Measurements from ENCODE around the gene NPB.

Gene NPB

DNA sequence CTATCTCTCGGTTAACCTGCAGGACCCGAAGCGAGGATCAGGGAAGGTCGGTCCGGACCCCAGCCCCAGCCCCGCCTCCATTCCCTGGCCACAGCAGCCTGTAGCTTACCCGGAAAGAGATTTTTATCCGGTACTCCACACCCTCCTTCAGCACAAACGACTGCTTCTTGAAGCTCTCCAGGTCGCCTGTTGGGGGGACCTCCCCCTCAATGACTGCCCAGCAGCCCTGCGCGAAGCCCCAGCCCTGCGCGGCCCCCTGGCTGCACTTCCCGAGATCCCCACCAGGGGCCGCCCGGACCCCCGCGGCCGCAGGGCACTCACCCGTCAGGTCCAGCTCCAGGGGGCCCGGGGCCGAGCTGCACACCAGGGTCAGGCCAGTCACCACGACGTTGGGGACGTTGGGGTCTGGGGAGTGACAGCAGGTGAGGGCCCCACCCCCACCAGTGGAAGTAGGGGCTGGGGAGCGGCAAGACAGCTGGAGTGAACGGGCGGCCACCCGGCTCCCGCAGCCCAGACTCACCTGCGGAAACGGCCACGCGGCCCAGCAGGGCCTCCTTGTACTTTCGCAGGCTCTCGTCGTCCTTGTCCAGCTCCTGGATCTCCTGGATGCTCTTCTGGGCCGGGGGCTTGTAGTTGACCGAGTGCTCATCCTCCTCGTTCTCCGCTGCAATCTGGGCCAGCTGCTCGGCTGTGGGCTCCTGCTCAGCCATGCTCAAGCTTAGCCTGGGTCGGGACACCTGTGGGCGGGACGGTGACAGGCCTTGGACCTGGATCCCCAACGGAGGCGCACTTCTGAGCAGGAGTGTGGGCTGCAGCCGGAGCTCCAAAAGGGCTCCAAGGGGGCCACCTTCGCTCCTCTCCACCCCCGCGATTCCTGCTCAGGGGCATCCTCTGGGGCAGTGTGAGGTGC lies 32.6 kb upstream of the NPB start:
- peak; percentile 33 to 41 for DNase-seq (ENCODE audit: low read depth in 2 of 2)

DNA sequence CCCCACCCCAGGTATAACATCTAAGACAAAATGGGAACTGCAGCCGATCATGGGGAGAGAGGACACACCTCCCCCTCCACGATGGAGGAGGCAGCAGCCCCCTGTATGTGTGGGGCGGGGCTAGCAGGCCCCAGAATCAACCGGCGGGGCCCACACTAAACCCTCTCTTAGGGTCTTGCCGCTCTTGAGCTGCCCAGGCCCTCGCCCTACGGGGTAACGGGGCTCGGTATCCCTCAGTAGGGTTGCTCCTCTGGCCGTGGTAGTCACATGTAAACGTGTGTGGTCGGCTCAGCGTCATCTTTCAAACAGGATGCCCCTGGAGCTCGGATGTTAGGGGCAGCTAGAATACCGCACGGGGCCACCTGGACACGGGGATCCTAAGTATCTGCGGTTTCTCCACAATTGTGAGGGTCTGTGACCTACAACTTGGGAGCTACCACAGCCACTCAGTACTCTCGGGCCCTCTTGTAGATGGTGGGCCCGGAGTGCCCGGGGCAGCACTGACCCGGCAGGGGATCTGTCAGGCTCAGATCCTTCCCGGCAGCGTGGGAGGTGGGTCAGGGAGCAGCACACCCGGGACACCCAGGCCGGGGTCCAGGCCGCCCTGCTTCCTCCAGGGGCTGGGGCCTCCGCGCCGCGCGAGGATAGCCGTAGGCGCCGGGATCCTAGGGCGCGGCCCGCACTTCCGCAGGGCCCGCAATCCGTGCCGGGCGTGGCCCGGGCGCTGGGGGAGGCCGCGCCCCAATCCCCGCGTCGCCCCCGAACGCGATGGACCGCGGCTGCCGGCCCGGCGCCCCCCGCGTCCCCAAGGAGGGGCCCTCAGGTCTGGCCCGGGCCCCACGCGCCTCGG lies 31.7 kb upstream of the NPB start:
- peak in 1 of 2 donors; percentile 28 for DNase-seq (ENCODE audit: low read depth in 2 of 2)

DNA sequence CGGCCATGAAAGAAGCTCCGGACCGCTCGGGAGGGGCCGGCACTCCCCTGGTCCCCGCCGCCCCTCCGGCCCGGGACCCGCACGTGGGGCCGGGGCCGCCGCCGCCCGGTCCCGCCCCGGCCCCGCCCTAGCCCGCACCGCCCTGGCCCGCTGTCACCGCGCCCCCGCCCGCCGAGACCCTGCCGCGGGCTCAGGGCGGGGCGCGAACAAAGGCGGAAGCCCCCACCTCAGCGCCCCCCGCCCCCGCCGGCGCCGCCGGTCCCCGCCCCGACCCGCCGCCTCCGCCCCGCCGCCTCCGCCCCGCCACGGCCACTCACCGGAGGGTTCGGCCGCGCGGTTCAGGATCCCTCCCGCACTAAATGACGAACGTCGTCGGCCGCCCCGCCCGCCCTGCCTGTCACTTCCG lies 31.1 kb upstream of the NPB start, which contains the start of gene ARHGDIA:
Gene ARHGDIA (minus strand): TSS at position 357 of the 406 bp plus-strand sequence. CDS start 1,407 bp downstream, outside the sequence.
- no peak for DNase-seq (ENCODE audit: low read depth in 2 of 2)

GRCh38 chr17:81871387-81872230 lies 30.4 kb upstream of the NPB start:
- peak; percentile 93 to 95 for DNase-seq (ENCODE audit: low read depth in 2 of 2)

- DNase-seq (ENCODE audit: low read depth in 2 of 2): no peak
Measured at GRCh38 chr17:81877569-81877968, 24.5 kb upstream of the NPB start.

DNA sequence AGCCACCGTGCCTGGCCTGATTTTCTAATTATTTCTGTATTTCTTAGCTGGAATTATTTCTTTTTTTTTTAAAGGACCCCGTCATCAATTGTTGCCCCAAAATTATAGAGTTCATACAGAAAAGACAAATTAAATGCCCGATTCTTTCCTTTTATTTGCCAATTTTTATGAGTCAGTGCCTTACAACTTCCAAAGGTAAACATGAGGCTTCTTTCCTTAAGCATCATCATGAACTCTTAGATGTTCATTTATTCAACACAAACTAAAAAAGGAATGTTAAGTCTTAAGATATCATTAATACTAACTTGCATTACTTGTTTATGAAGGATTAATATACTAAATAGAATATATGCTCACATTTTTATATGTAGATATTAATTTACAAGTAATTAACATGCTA lies 23.7 kb upstream of the NPB start:
- no peak for DNase-seq (ENCODE audit: low read depth in 2 of 2)

DNA sequence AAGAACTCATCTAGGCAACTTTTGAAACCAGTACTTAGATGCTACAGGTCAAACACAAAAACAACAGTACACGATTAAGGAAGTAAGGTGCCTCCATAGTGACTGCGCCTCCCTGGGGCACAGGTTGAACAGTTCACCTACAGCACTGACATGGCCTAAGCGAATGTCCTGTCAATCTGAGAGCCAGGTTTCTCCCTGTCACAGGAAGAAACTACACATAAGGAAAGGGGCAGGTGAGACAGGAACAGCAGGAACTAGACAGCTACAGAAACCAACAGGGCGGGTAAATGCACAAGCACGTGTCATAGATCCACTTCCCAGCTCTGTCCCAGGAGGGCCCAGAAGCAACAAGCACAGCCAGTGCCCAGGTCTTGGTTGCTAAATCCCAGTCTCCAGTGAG lies 22.9 kb upstream of the NPB start:
- no peak for DNase-seq (ENCODE audit: low read depth in 2 of 2)

GRCh38 chr17:81884520-81884919 lies 17.5 kb upstream of the NPB start:
- DNase-seq (ENCODE audit: low read depth in 2 of 2): no peak

- DNase-seq (ENCODE audit: low read depth in 2 of 2): no peak
Measured at GRCh38 chr17:81884968-81885367, 17.1 kb upstream of the NPB start.

DNA sequence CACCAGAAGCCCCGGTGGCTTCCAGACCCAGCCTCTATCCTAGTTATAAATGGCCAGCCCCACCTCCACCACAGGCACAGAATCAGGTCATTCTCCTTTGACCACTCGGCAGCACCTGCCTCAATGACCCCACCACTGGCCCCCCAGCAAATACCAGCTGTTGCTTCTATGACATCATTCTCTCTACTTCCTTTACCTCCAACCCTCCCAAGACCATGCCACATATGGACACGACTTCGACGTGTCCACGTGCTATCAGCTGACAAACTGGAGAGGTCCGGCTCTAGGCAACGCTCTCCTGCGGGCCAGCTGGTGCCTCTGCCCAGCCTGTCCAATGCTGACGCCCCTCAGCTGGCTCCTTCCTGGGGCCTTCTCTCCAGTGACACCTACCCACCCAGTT lies 16.6 kb upstream of the NPB start:
- DNase-seq (ENCODE audit: low read depth in 2 of 2): no peak

DNA sequence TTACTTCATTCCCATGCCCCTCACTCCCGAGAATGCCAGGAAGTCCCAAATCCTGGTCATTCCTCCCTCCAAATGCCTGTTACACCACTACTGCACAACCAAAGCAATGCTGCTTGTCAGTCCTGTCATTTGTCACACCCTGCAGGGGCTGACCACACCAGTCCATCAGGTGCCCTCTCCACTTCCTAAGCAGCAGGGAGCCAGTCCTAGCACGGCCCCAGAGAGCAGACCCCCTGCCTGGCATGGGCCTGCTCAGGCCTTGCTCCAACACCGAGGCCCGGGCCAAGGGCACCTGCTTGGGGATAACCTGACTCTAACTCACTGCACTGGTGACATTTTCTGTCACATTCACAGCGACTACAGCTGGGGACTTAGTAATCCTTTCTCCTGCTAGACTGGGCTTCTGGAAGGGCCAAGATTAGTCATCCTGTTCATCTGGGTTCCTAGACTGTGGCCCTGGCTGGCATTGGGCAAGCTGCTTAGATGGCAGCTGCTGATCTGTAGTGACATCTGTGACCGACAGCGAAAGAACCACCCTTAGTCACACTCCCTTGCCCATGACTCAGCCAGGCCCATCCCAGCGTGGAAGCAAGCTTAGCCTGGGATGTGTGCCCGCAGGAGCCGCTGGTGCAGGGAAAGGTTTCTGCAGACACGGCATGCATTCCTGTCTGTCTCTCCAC lies 16.0 kb upstream of the NPB start:
- DNase-seq (ENCODE audit: low read depth in 2 of 2): no peak

GRCh38 chr17:81888105-81888987 lies 13.7 kb upstream of the NPB start:
- DNase-seq (ENCODE audit: low read depth in 2 of 2): no peak

DNA sequence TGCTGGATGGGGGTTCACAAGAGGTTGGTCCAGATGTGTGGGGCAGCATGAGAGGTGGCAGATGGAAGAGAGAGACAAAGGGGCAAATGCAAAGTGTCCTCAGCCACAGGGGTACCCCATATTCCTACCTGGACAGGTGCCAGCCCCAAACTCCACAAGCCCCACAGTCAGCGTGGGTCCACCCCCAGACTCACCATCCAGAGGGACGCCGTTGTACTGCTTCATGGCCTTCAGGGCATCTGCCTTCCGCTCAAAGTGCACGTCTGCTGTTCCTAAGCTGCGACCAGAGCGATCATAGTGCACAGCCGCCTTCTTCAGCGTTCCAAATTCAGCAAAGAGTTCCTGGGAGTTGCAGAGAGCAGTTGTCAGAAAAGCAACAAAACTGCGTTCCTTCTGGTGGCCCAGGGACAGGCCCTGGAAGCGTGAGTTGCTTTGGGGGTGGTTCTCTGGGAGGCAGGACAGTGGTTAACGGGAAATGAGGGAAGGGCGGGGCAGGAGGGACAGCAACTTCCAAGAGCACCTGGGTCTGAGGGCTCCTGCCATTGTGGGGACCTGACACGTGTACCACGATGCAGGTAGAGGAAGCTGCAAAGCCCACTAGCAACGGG lies 12.9 kb upstream of the NPB start:
- DNase-seq (ENCODE audit: low read depth in 2 of 2): no peak

GRCh38 chr17:81889602-81890001 lies 12.4 kb upstream of the NPB start:
- DNase-seq (ENCODE audit: low read depth in 2 of 2): no peak

DNA sequence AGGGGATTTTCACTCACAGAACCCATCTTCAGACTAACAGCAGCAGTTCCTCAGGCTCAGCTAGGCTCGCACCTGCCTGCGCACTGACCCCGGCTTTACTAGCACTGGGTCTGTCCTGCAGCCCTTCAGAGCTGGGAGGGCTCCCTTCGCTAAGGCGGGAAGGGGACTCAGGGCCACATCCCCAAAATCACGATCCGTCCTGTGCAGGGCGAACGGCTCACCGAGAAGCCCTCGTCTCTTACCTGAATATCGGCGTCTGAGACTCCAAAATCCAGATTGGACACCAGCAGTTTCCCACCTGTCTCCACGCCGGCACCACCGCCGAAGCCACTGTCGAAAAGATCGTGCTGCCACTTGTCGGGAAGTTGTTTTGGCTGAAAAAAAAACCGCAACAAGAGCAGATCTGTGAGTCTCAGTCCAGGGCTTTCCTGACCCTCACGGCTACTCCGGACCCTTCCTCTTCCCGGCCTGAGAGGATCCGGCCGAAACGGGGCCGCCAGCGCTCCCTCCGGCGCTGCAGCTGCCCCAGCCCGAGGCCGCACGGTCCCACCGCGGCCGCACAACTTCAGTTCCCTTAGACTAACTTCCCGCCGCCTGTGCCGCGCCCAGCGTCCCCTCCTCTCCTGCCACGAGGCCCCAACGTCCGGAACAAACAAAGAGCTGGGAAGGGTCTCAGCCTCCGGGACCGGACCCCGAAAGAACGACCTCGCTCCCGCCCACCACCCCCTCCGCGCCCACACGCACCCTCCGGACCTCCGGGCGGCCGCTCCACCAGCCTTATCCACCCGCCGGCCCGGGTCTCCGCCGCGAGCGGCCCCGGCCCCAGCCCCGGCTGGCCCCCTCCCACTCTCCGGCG lies 11.4 kb upstream of the NPB start:
- no peak for DNase-seq (ENCODE audit: low read depth in 2 of 2)

DNA sequence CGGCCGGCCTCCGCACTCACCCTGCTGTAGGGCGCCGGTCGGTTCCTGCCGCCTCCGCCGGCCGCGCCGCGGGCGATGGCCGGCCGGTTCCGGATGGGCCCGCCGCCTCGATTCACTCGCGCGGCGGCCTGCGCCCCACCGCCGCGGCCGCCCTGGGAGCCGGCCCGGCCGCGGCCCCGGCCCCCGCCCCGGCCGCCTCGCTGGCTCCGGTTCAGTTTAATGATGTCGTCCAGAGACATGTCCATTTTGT lies 10.8 kb upstream of the NPB start:
- DNase-seq (ENCODE audit: low read depth in 2 of 2): no peak

DNA sequence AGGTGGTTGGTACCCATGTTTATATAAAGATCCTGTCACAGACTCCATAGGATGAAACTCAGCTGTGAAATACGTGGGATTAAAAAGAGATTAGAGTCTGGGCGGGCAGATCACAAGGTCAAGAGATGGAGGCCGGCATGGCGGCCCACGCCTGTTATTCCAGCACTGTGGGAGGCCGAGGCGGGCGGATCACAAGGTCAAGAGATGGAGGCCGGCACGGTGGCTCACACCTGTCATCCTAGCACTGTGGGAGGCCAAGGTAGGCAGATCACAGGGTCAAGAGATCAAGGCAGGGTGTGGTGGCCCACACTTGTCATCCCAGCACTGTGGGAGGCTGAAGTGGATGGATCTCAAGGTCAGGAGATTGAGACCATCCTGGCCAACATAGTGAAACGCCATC lies 6.6 kb upstream of the NPB start:
- DNase-seq (ENCODE audit: low read depth in 2 of 2): no peak

- no peak for DNase-seq (ENCODE audit: low read depth in 2 of 2)
Measured at GRCh38 chr17:81898029-81898866, 3.8 kb upstream of the NPB start.
